Psoas muscle (tissue), 8 donors: ENCODE results near the gene ATP9B. TPM values are rescaled to one million over a fixed set of nuclear protein-coding genes. Genes with fewer than 3 reads are reported as not detected.

Source experiments
- ATAC-seq, 4 donors: fragments of 200-7000 bp; cut with Tn5 transposase; one replicate each; pipeline ENCODE4 v1.9.1; 2020; ENCODE audit warnings: moderate library complexity in 3 of 4, mild to moderate bottlenecking in 2 of 4
- DNase-seq, 2 donors: peaks; one replicate each; pipeline ENCODE4 v3.0.0-alpha.2; 2020
- H3K27ac ChIP-seq: fragments of 200-600 bp; one replicate; pipeline ENCODE4 v1.8.0; 2022
- H3K27me3 ChIP-seq, 3 donors: fragments of 200-600 bp in 1 of 3; one replicate each; pipeline versions ENCODE4 v1.6.1 to v1.8.0; 2013 to 2022; ENCODE audit warnings: low read length in 2 of 3, mild to moderate bottlenecking in 2 of 3, moderate library complexity in 1 of 3; ENCODE audit not compliant: insufficient read depth in 3 of 3
- H3K36me3 ChIP-seq, 2 donors: fragments of 200-600 bp in 1 of 2; one replicate each; pipeline versions ENCODE4 v1.6.1 to v1.8.0; 2013 to 2022; ENCODE audit warnings: low read depth in 1 of 2, mild to moderate bottlenecking in 1 of 2, moderate library complexity in 1 of 2; ENCODE audit not compliant: insufficient read depth in 1 of 2
- H3K4me1 ChIP-seq: fragments of 200-600 bp; one replicate; pipeline ENCODE4 v1.8.0; 2022
- H3K4me3 ChIP-seq: fragments of 200-600 bp; one replicate; pipeline ENCODE4 v1.8.0; 2022; ENCODE audit warnings: mild to moderate bottlenecking
- H3K9me3 ChIP-seq: fragments of 200-600 bp; one replicate; pipeline ENCODE4 v1.8.0; 2022
- WGBS, 3 donors: extraction: QIAGEN DNeasy Blood & Tissue Kit; methylation state at CpG; one replicate each; pipeline versions ENCODE4 v1.1.6 to v1.1.7; 2013; 5-methylcytosine and 5-hydroxymethylcytosine counted together
- intact Hi-C, 2 donors: fragments of 100-400 bp; cut with DNase I; formaldehyde crosslinking; loops; one replicate each; pipeline versions ENCODE4 v1.11.0 to v1.14.2; 2022
- polyA plus RNA-seq, 3 donors: library from polyadenylated mRNA; stranded (reverse); fragments of 200-250 nt; gene quantifications; one replicate each; pipeline ENCODE4 v1.2.3, GENCODE V29; 2013
- total RNA-seq, 4 donors: library from RNA; stranded (reverse); fragmentation: NEBNext Ultra II Directional in 2 of 4; extraction: Animal tissue kit (Norgen Biotek cat#: 25700) in 2 of 4; gene quantifications; one replicate each; pipeline versions ENCODE4 v1.2.1 to v1.2.4, GENCODE V29; 2021 to 2023
- TF ChIP-seq, protein P1 (sequence below): fragments of 200-600 bp; IDR thresholded peaks from one replicate; pipeline ENCODE4 v1.8.0; 2022; ENCODE audit warnings: antibody characterized with exemption
- donor health status: healthy with polysubstance abuse.
- donor health status: DM: no; HTN: no; CAD: no; lungs with moderate emphysema.
- donor health status: Bipolar disorder and iron deficiency.
- donor health status: healthy.
- donor health status: DM: yes; HTN: yes; CAD: no.
- donor health status: DM: no; HTN: no; CAD: no.
- donor health status: DM: no; HTN: no; CAD: no.
- donor health status: DM: yes; HTN: yes; CAD: no.

Gene ATP9B
- total and polyA plus RNA-seq, 7 donors: 5.0 to 22.1 (median 9.8) TPM

DNA sequence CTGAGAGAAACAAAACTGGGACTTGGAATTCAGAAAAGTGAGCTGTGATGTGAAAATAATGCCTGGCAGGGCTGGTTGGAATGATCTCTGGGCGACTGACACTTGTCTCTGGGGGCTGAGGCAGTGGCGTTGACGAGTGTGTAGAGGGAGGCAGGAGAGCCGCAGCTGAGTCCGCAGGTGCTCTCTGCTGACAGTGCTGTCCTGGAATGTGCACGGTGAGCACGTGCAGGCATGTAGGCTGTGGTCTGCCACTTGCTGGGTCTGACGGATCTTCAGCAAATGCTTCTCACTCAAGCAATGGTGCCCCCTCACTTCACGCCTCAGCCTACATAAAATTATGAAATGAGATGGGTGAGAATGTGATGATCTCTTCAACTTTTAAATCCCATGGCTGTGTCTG, 38.5 kb upstream of the ATP9B start:
- ATAC-seq: no peak
- intact Hi-C loops: no loop called here
- no peak for DNase-seq

DNA sequence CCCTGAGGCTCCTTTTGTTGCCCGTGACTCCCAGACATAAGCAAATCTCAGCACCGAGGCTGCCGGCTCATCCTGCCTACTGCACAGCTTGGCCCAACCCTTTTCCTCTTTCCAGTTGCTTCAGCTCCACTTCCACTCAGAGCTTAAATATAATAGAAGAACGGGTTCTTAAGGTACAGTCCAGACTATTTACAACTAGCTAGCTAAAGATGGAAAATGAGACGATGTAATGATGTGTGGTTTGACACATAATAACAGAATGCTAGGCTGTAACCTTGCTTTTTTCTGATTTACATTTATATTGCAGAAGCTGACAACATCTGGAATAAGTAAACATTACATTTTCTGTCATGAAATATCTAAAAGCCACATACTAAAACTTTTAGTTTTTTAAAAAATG, 26.9 kb upstream of the ATP9B start:
- H3K9me3 ChIP-seq: no peaks in the 10 kb centered on the region
- TF ChIP-seq, protein P1, sequence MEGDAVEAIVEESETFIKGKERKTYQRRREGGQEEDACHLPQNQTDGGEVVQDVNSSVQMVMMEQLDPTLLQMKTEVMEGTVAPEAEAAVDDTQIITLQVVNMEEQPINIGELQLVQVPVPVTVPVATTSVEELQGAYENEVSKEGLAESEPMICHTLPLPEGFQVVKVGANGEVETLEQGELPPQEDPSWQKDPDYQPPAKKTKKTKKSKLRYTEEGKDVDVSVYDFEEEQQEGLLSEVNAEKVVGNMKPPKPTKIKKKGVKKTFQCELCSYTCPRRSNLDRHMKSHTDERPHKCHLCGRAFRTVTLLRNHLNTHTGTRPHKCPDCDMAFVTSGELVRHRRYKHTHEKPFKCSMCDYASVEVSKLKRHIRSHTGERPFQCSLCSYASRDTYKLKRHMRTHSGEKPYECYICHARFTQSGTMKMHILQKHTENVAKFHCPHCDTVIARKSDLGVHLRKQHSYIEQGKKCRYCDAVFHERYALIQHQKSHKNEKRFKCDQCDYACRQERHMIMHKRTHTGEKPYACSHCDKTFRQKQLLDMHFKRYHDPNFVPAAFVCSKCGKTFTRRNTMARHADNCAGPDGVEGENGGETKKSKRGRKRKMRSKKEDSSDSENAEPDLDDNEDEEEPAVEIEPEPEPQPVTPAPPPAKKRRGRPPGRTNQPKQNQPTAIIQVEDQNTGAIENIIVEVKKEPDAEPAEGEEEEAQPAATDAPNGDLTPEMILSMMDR: no peak
- peaks cover 0 to 6% (median 0%) of the 10 kb centered on the region in 3 donors for H3K27me3 ChIP-seq
- no peaks in the 10 kb centered on the region for H3K36me3 ChIP-seq
- H3K4me1 ChIP-seq: no peaks in the 10 kb centered on the region
- no peak for ATAC-seq
- no peak for DNase-seq
- intact Hi-C loops: no loop called here
- no peak overlapping the region for H3K4me3 ChIP-seq
- H3K27ac ChIP-seq: no peak overlapping the region
- WGBS, 3 donors: 61 to 67% (median 62%) methylated on average over 5 of the region's 5 CpGs

More for the DNA sequence above, 38.5 kb upstream of the ATP9B start:
- TF ChIP-seq, protein P1: no peak
- H3K27ac ChIP-seq: no peak overlapping the region
- H3K4me3 ChIP-seq: no peak overlapping the region
- WGBS, 3 donors: 23 to 38% (median 29%) methylated on average over 9 of the region's 9 CpGs
- H3K4me1 ChIP-seq: no peaks in the 10 kb centered on the region
- peaks cover 0 to 6% (median 2%) of the 10 kb centered on the region in 3 donors for H3K27me3 ChIP-seq
- H3K9me3 ChIP-seq: peaks cover 4% of the 10 kb centered on the region
- H3K36me3 ChIP-seq: no peaks in the 10 kb centered on the region

DNA sequence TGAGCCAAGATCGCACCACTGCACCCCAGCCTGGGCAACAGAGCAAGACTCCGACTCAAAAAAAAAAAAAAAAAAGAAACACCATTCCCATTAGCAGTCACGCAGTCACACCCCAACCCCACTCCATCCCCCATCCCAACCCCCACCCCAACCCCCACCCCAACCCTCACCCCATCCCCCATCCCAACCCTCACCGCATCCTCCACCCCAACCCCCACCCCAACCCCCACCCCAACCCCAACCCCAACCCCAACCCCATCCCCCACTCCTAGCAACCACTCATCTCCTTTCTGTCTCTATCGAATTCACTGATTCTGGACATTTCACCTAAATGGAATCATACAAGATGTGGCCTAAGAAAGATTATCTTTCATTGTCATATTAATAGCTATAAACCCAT, 25.9 kb upstream of the ATP9B start:
- H3K36me3 ChIP-seq: no peaks in the 10 kb centered on the region
- no peak overlapping the region for H3K4me3 ChIP-seq

DNA sequence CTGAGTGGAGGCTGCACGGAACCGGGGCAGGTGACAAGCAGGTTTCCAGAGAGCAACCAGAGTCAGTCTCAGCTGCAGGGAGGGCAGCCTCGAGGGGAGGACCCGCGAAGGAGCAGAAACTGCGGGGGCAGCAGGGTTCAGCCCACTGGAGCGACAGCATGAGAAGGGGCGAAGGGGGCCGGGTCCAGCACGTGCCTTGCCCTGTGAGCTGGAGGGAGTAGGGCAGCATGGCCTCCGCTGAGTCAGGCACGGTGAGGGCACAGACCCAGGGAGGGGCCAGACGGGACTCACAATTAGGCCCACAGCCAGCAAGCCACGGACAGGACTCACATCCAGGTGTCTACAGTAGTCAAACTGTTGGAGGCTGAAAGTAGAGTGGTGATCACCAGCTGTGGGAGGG, 22.7 kb upstream of the ATP9B start:
- H3K4me3 ChIP-seq: no peak overlapping the region
- no peak overlapping the region for H3K27ac ChIP-seq
- 59 to 66% (median 61%) methylated on average over 14 of the region's 14 CpGs for WGBS, 3 donors
- ATAC-seq: no peak
- TF ChIP-seq, protein P1: no peak
- H3K9me3 ChIP-seq: no peaks in the 10 kb centered on the region
- no peaks in the 10 kb centered on the region for H3K36me3 ChIP-seq
- peaks cover 0 to 10% (median 5%) of the 10 kb centered on the region in 3 donors for H3K27me3 ChIP-seq
- intact Hi-C loops: no loop called here
- H3K4me1 ChIP-seq: no peaks in the 10 kb centered on the region
- DNase-seq: no peak

More for the DNA sequence above, 25.9 kb upstream of the ATP9B start:
- H3K27ac ChIP-seq: no peak overlapping the region
- H3K4me1 ChIP-seq: no peaks in the 10 kb centered on the region
- ATAC-seq: no peak
- no peaks in the 10 kb centered on the region for H3K9me3 ChIP-seq
- TF ChIP-seq, protein P1: no peak
- DNase-seq: no peak
- H3K27me3 ChIP-seq: peaks cover 0 to 8% (median 0%) of the 10 kb centered on the region in 3 donors
- 90 to 96% (median 95%) methylated on average over 2 to 5 of the region's 5 CpGs for WGBS, 3 donors
- intact Hi-C loops: no loop called here

DNA sequence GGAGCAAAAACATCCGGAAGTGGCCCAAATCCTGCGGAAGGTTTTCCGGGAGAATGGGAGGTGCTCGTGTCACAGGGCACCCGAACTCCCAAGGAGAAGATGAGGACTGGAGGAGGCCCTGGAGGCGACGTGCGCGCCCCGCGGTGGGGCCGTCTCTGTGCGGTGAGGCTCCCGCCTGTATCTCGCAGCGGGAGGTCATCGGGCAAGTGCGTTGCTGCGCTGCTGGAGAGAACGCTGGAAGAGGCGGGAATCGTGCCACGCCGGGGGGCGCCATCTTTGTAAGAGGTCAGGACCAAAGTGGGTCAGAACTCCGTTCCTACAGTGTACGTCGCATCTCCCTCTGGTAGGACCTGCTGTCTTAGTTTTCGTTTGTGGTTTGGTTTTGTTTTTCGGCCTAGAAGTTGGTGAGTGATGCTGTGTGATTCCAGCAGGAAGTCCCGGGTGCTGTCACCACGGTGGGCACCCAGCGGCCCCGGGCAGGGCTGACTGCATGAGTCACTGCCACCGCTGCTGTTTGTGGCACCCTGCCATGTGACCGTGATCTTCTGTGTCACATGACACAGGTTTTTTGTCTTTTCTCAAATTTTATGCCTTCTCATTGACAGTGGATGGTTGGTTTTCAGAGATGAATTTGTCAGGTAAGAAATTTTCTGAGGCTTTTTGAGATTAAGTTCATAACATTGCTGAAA, 21.5 kb upstream of the ATP9B start:
- intact Hi-C loops: no loop called here
- ATAC-seq: no peak

More for the DNA sequence above, 21.5 kb upstream of the ATP9B start:
- no peaks in the 10 kb centered on the region for H3K4me1 ChIP-seq
- H3K9me3 ChIP-seq: no peaks in the 10 kb centered on the region
- TF ChIP-seq, protein P1: no peak
- H3K27ac ChIP-seq: no peak overlapping the region
- DNase-seq: no peak
- 87 to 92% (median 90%) methylated on average over 36 of the region's 36 CpGs for WGBS, 3 donors
- peaks cover 0 to 10% (median 5%) of the 10 kb centered on the region in 3 donors for H3K27me3 ChIP-seq
- no peak overlapping the region for H3K4me3 ChIP-seq
- no peaks in the 10 kb centered on the region for H3K36me3 ChIP-seq
